Activated CD4-positive, CD25-positive, alpha-beta regulatory T cell treated with anti-CD3 and anti-CD28 coated beads, Interleukin-2, amount 50 U/mL, for 16 hours (primary cell): ENCODE results near the gene HK1.
A peak's percentile ranks its signal among the peaks of the same experiment; 100 is the strongest.
"Not testable (repeated sequence)": the region's sequence is repeated elsewhere in the genome, so short reads cannot be mapped to it uniquely, and the experiment has no call there.

Source experiments
- DNase-seq: peaks from one replicate; pipeline ENCODE4 v3.0.0-alpha.2; 2020; ENCODE audit warnings: low read depth, low spot score

Gene HK1

DNA sequence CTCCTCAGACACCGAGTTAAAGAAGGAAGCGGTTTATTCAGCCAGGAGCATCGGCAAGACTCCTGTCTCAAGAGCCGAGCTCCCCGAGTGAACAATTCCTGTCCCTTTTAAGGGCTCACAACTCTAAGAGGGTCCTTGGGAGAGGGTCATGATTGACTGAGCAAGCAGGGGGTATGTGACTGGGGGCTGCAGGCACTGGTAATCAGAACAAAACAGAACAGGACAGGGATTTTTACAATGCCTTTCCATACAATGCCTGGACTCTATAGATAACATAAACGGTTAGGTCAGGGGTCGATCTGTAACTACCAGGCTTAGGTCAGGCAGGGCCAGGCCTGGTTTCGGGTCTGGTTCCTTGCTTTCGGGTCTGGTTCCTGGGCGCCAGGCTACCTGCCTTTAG, 30.0 kb downstream of the HK1 start:
- not testable (repeated sequence) for DNase-seq

DNA sequence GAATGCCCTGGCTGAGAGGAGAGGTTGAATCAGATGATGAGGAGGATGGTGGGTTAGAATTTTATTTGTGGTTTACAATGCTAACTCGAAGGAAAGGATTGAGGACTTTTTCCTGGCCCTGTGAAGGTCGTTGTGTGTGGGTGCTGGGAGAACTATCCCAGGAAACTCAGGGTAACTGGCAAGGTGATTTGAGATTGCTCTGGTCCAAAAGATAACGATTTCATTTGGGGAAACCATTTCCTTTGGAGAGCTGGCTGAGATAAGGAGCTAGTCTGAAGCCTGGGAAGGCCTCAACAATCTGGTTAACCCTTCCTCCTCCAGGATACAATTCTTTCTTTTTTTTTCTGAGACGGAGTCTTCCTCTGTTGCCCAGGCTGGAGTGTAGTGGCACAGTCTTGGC, 33.0 kb downstream of the HK1 start:
- DNase-seq = no peak

DNA sequence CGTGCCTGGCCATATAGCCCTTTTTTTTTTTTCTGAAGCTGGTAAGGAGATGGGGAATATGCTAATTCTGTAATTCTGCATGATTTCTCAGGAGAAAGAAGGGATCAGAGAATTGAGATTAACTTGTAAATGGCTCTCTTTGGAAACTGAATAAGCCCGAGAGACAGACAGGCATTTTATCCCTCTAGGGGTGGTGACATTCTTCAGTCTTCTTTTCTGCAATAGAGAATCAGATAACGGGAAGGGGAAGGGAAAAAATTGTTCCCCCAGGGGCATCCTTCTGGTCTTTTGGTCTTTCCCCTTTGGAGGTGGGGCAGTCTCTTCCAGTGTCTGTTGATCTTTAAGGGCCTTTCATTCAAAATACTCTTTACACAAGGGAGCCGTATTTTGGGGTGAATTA, 34.2 kb downstream of the HK1 start:
- DNase-seq = no peak

DNA sequence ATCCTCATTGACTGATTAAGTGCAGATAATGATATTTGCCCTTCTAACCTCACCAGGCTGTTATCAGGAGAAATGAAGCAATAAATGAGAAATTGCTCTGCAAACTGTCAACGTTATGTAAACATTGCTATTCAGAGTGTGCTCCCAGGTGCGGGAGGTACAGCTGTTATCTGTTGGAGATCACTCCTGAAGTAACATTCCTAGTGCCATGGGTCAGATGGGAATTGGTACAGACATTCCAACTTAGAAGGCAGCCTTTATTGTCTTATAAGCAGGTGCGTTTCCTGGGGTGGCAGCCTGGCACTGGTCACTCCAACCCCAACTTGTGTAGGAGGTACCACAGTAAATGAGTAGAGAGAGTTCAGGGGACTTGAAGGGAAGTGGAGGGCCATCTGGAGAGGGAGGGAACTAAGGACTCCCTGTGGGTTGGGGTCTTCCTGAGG, 36.8 kb downstream of the HK1 start:
- no peak for DNase-seq

DNA sequence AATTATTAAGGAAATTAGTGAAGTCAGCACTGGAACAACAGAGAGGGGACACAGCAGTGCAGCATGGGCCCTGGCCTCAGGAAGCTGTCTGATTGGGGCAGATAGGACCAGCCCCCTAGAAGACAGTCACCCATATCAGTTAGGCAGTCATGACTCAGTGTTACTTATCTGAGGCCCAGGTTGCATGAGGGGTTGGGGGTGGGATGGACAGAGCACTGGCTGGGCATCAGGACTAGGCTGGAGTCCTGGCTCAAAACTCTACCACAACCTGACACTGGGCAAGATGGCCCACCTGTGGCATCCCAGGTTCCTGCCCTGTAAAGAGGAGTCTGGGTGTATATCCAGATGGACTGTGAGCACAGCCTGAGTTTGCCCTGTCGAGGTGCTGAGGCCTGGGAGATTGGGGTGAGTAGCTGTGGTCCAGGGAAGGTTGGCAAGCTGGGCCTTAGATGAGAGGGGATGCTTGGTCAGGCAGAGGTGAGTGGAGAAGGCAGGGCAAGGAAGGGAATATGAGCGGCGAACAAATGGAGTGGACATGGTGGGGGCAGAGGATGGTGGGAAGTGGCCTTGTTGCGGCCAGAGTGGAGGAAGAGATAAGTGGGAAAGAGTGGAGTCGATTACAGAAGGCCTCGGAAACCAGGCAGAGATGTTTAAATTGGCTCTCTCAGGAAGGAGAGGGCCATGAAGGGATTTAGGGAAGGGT, 37.5 kb downstream of the HK1 start:
- DNase-seq = no peak

DNA sequence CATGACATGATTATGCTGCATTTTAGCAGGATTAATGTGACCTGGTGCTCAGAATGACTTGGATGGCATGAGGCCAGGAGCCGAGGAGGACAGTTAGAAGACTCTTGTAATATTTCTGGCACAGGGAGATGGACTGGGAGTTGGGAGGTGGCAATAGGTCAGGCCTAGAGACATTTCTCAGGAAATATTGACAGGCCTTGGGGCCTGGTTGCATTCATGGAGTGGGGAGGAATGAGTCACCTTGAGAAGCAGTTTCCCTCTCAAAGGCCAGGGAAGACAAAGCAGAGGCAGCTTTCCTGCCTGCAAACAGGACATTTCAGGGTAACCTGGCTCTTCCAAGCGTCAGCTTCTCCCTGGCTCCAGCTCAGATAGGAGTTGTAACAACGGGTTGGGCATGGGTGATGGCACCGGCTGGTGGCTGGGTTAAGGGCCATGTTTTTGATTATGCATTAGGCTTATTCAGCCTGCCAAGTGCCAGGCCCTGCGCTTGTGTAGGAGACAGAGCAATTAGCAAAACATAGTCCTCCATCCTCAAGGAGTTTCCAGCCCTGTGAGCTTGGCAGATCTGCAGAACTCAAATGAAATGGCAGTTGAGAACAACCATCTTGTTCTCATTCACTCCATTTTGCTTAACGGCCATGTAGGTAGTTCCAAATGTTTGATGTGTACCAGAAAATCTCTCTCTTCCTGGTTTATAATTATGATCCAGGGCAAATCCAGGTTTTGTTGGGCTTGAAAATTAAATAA, 38.2 kb downstream of the HK1 start:
- DNase-seq = no peak

DNA sequence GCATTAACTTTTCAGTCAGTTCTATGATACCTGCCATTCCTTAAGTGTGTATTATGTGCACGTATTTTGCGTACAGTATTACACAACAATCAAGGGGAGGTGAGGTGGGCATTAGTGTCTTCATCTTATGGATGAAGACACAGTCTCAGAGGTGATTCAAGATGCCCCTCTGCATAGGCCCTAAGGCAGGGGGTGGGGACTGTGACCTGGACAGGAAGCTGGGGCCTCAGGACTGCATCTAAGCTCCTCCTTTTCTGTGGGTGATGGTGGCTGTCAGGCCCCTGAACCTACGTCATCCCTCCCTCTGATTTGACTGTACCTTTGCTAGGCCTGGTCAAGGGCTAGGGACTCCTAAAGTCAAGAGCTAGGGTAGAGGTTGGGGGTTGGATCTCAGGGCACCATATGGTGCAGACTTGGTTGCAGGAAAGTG, 38.9 kb downstream of the HK1 start:
- no peak for DNase-seq

DNA sequence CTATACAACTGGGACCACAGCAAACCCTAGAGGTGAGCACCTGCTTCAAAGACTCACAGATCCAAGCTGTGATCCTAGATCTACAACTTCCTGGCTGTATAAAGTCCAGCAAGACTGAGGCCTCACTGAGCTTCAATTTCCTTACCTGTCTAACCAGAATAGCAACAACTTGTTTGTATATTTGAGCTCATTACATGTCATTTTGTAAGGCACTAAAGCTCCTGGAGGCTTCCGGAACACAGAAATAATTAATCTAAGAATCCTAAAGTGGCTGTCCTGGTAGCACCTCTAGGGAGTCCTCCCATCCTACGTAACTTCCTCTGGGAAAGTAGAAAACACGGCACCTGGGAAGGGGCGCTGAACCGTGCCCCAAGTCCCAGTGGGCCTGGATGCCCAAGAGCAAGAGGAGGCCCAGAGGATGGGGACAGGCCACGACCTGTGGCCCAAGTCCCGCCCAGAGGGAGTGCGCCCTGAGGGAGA, 39.4 kb downstream of the HK1 start:
- DNase-seq = no peak

DNA sequence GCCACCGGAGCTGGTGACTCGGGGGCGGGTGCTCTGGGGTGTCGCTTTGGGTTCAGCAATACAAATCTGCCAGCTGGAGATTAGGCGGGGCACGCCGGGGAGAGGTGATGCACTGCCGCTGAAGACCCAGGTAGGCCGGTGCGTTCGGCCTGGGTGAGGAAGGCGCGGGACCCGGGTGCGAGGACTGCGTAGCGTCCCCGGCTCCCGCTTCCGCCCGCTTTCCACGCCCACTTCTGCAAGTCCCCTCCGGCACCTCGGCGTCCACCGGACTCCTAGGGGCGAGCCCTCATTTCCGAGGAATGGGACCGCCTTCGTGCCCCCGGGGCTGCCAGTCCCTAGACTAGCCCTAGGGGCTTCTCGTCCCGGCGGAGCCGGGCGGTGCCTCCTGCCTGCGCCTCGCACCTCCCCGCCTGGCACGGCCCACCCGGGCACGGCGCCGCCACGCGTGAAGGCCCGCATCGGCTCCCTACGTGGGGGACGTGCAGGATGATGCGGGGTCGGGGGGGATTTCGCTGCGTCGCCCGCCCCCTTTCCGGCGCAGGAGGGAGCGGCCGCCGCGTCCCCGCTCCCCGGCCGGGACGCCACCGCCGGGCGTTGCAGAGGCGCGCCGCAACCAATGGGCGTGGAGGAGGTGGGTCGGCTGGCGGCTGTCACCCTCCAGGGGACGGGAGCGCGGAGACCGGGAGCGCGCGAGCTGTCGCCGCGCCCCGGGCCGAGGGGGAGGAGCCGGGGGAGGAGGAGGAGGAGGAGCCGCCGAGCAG, 40.0 kb downstream of the HK1 start:
- peak; percentile 76 for DNase-seq

DNA sequence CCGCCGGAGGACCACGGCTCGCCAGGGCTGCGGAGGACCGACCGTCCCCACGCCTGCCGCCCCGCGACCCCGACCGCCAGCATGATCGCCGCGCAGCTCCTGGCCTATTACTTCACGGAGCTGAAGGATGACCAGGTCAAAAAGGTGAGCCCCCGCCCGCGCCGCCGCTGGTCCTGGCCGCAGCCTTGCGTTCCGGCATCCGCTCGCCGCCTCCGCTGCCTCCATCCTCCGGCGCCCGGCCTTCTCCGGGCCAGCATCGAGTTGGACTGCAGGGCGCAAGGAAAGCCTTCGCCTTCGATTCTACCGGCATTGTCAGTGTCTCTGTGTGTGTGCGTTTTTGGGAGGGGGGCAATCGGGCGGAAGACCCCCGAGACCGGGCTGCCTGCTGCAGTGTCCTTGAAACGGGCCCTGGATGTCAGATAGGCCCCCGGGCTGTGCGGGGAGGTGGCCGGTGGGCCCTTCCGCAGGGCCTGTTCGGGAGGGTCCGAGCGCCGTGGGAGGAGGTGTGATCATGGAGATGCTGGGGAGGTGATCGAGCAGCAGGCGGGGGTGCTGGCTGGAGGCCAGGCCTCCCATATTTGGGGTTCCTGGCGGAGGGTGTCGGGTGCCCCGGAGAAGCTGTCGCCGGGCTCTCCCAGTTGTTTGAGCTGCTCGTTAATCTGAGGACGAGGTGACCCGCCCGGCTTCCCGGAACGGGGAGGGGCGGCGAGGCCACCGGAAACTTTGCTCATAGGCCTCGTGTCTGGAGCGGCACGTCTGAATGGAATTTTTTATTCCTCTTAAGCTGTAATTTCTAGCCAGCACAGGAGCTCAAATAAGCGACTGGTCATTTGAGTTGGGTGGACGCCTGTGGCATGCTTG, 40.8 kb downstream of the HK1 start:
- peak; percentile 53 for DNase-seq

DNA sequence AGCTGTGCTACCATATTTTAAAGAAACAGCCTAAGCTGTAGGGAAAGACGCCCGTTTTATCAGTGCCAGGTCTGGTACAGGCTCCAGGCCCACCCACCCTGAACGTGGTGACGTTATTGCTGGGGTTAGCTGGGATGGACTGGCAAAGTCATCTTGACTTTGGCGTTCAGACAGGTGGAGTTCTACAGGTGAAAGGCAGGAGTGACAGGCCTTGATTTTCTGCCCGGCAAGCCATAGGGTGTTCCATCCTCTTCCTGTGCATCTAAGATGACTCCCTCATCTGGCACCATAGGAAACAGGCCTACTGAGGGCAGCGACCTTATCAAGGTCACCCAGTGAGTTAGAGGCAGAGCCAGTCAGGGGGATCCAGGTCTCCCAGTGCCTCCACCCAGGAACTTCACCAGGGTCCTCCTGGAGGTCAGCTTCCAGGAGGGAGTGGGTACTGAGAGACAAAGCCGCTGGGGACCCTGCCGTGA, 41.6 kb downstream of the HK1 start:
- no peak for DNase-seq

DNA sequence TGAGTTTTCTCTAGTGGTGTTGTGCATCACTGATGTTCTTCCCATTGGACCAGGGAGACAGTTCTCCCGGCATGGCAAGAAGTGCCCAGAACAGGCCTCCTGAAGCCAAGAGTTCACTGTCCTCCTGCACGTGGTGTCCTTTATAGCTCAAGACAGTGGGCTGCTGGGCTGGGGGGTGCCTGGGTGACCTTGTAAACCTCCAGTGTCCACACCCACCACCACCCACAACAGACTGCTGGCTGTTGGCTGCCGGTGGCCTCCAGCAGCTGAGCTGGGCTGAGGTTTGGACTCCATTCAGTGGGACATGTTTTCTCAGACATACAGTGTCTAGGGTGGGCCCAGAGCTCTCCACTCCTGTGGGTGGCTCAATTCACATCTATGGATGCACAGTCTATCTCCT, 42.2 kb downstream of the HK1 start:
- DNase-seq = no peak

DNA sequence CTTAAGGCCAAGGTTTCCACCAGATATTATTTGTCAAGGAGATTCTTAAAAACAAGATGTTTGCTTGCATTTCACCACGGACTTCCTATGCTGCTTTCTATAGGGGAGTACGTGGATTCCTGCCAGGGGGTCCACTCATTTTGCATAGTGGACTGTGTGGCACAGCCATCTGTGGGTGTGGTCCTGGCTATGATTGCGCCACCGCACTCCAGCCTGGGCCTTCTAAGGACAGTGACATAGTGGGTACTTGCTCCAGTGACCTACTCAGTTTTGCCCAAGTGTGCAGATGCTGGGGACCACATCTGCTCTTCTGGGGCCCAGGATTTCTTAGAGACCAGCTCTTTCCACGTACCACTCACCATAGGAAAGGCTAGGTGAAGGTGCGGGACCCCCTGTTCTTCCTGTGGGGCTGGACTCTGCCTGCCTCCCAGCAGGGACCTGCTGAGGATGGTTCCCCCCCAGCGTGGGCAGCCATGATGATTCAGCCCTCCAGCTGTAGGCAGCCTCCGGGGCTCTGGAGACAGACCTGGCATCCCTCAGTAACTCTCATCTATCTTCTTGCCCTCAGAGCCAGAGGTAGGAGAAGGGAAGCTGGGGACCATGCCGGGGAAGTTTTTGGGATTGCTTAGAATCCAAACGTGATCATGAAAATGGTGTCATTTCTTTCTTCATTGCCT, 42.9 kb downstream of the HK1 start:
- DNase-seq = no peak

DNA sequence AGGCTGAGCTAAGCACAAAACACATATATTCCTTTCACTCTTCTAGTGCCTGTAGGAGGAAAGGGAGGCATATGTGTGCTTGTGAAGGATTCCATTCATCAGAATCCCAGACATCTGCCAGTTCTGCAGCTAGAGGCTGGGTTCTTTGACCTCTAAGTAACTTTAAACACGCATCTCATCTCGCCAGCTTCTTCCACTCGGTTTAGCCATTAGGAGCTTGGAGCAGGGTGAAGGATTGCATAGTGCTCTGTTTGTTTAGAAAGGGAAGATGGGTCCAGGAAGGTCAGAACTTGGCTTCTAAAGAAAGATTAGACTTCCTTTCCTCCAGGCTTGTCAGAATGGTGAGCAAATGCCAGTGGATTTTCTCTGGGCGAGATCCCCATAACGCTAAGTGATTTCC, 43.6 kb downstream of the HK1 start:
- DNase-seq = no peak

DNA sequence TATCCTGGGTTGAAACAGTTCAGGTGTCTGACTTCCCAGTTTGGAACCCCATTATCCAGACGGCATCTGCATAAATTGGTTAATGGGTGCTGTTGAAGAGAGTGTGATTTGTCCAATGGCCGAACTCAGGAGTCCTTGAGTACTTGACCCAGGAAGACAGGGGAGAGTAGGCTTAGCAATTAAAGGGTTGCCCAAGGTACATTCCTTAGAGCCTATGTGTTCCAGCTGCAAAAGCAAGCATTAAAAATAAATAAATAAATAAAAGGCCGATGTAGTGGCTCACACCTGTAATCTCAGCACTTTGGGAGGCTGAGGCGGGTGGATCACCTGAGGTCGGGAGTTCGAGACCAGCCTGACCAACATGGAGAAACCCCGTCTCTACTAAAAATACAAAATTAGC, 44.0 kb downstream of the HK1 start:
- not testable (repeated sequence) for DNase-seq

DNA sequence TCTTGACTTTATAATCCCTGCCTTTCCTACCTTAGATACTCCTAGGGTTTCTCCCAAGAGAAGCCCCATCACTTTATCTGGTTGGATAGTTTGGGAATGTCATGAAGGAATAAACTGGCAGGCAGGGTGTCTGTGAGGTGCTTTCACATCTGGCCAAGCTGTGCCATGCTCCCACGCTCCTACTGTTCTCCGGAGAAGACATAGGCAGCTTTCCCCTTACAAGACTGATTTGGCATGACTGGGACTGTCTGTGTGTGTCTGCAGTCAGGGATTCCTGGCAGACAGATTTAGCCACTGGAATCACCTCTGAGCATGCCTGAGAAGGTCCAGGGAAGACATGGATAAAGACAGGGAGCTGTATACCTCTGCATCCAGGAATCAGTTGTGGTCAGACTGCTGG, 45.3 kb downstream of the HK1 start:
- no peak for DNase-seq

DNA sequence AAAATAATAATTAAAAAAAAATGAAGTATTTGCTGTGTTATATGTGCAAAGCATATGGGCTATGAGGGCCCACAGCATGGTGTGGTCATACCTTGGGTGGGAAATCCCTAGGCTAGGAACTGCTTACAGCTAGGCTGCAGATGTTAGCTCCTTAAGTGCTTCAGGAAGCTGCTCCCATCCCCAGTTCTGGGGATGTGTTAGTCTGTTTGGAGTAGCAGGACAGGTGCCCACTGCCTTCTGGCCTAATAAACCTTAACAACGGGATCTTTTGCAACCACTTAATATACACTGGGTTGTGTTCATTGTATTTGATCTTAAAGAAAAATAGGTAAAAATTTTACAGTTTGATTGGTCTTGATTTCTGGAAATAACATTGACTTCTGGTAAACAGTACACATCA, 46.3 kb downstream of the HK1 start:
- DNase-seq = no peak

DNA sequence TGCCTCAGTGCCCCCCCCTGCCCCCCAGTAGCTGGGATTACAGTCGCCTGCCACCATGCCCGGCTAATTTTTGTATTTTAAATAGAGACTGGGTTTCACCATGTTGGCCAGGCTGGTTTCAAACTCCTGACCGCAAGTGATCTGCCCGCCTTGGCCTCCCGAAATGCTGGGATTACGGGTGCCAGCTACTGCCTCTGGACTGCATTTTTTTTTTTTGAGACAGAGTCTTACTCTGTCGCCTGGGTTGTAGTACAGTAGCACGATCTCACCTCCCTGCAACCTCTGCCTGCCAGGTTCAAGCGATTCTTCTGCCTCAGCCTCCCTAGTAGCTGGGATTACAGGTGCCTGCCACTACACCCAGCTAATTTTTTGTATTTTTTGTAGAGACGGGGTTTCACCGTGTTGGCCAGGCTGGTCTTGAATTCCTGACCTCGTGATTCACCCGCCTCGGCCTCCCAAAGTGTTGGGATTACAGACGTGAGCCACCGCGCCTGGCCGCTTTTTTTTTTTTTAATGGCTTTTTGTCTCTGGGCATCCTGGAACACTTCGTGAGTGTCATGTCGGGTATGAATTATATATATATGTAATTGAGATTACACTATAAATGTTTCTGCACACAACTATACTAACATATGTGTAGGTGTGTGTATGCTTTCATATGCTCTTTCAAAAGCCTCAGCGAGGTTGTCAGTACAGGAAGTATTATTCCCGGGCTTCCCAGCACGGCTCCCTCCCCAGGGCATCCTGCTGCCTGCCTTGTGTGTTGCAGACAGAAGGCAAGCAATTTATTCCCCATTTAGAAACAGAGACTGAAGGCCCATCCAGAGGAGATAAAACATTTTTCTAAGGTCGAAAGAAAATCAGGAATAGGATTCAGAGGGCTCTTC, 47.6 kb downstream of the HK1 start:
- not testable (repeated sequence) for DNase-seq

DNA sequence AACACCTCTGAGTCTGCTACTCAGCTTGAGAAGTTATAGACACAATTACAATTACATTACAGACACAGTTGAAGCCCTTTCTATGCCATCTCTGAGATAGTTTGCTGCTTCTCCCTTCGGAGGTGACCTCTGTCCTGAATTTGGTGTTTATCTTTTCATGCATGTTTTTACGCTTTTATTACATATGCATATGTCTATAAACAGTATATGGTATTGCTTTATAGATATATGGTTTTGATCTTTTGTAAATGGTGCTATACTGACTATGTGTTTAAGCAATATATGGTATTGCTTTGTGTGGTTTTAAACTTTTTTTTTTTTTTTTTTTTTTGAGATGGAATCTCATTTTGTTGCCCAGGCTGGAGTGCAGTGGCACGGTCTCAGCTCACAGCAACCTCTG, 48.4 kb downstream of the HK1 start:
- no peak for DNase-seq
